GOT3 (cell line): ENCODE measurements around the gene PSMB3.

Source experiments
- DNase-seq: peaks from one replicate; lab custom pipeline; 2025; ENCODE audit warnings: mixed read lengths; lab: John Stamatoyannopoulos, UW

PSMB3 gene

GRCh38 chr17:38796451-38797157 lies 44.1 kb downstream of the PSMB3 start:
- no peak for DNase-seq

- no peak for DNase-seq
Measured at GRCh38 chr17:38797158-38797490, 44.6 kb downstream of the PSMB3 start.

- no peak for DNase-seq
Measured at GRCh38 chr17:38797828-38798227, 45.3 kb downstream of the PSMB3 start.

- no peak for DNase-seq
Measured at GRCh38 chr17:38798614-38799500, 46.3 kb downstream of the PSMB3 start.

GRCh38 chr17:38799501-38800236 lies 47.1 kb downstream of the PSMB3 start, which contains the start of gene PIP4K2B:
Gene PIP4K2B (minus strand): TSS chr17:38799556. CDS start chr17:38799424, 132 bp downstream.
- DNase-seq, result peak; percentile 90

- no peak for DNase-seq
Measured at GRCh38 chr17:38800237-38800760, 47.8 kb downstream of the PSMB3 start.

- no peak for DNase-seq
Measured at GRCh38 chr17:38809828-38810227, 57.3 kb downstream of the PSMB3 start.
